GM23338 (cell line): ENCODE measurements around the gene CCDC91. TPM values are rescaled to one million over a fixed set of nuclear protein-coding genes. Genes with fewer than 3 reads are reported as not detected.

ENCODE experiments used
- ATAC-seq: fragments of 200-7000 bp; cut with Tn5 transposase; 3 replicates; pipeline ENCODE4 v1.9.1; 2020
- DNase-seq: peaks from one replicate; pipeline ENCODE4 v3.0.0-alpha.2; 2015; ENCODE audit warnings: low spot score
- H2AFZ ChIP-seq: fragments of 200-600 bp; sonication (generic); 2 replicates; pipeline ENCODE4 v1.8.0; 2016; ENCODE audit warnings: antibody characterized with exemption, mild to moderate bottlenecking, moderate library complexity
- H3F3A ChIP-seq: fragments of 200-600 bp; sonication (generic); replicated peaks from 2 replicates; pipeline ENCODE4 v1.8.0; 2017; ENCODE audit warnings: antibody characterized with exemption, mixed run types, low read depth
- H3K27ac ChIP-seq: fragments of 200-600 bp; sonication (generic); 2 replicates; pipeline ENCODE4 v1.6.1; 2016; ENCODE audit warnings: low read depth
- H3K27me3 ChIP-seq: fragments of 200-600 bp; sonication (generic); 2 replicates; pipeline ENCODE4 v1.8.0; 2016; ENCODE audit warnings: mild to moderate bottlenecking, mixed run types, moderate library complexity; ENCODE audit not compliant: insufficient read depth
- H3K36me3 ChIP-seq: fragments of 200-600 bp; sonication (generic); 2 replicates; pipeline ENCODE4 v1.8.0; 2016; ENCODE audit warnings: mild to moderate bottlenecking; ENCODE audit not compliant: insufficient read depth
- H3K4me1 ChIP-seq: fragments of 200-600 bp; sonication (generic); 2 replicates; pipeline ENCODE4 v1.8.0; 2016; ENCODE audit warnings: mild to moderate bottlenecking, moderate library complexity; ENCODE audit not compliant: insufficient read depth
- H3K4me2 ChIP-seq: fragments of 200-600 bp; sonication (generic); 2 replicates; pipeline ENCODE4 v1.7.1; 2017; ENCODE audit warnings: mixed run types
- H3K4me3 ChIP-seq: fragments of 200-600 bp; sonication (generic); 2 replicates; pipeline ENCODE4 v1.6.1; 2016; ENCODE audit warnings: mixed run types
- H3K79me2 ChIP-seq: fragments of 200-600 bp; sonication (generic); replicated peaks from 2 replicates; pipeline ENCODE4 v1.8.0; 2017; ENCODE audit warnings: mild to moderate bottlenecking; ENCODE audit not compliant: insufficient read depth
- H3K9me2 ChIP-seq: fragments of 200-600 bp; sonication (generic); 2 replicates; pipeline ENCODE4 v1.8.0; 2017; ENCODE audit not compliant: insufficient read depth
- H4K20me1 ChIP-seq: fragments of 200-600 bp; sonication (generic); replicated peaks from 2 replicates; pipeline ENCODE4 v1.8.0; 2017; ENCODE audit warnings: mild to moderate bottlenecking; ENCODE audit not compliant: insufficient read depth
- H3K27ac Mint-ChIP-seq: 2 replicates; pipeline ENCODE4 v1.8.0; 2020; ENCODE audit warnings: inconsistent platforms, mild to moderate bottlenecking, moderate library complexity, mixed read lengths
- H3K27me3 Mint-ChIP-seq: 3 replicates; pipeline ENCODE4 v1.8.0; 2022; ENCODE audit warnings: low read depth, mild to moderate bottlenecking, moderate library complexity, mixed read lengths, inconsistent platforms; ENCODE audit not compliant: insufficient read depth, poor library complexity
- H3K36me3 Mint-ChIP-seq: 3 replicates; pipeline ENCODE4 v1.8.0; 2021; ENCODE audit warnings: low read depth, mild to moderate bottlenecking, inconsistent platforms, moderate library complexity, mixed read lengths
- H3K4me1 Mint-ChIP-seq: 3 replicates; pipeline ENCODE4 v1.8.0; 2020; ENCODE audit warnings: mild to moderate bottlenecking, inconsistent platforms, mixed read lengths
- H3K4me3 Mint-ChIP-seq: 3 replicates; pipeline ENCODE4 v1.8.0; 2021; ENCODE audit warnings: moderate library complexity, mild to moderate bottlenecking, inconsistent platforms, mixed read lengths
- H3K9me3 Mint-ChIP-seq: 3 replicates; pipeline ENCODE4 v1.8.0; 2020; ENCODE audit warnings: moderate library complexity, mild to moderate bottlenecking, inconsistent platforms, mixed read lengths
- JUNB ChIP-seq: IDR thresholded peaks from one replicate; pipeline ENCODE4 v1.6.1; 2016; ENCODE audit warnings: antibody characterized with exemption; ENCODE audit not compliant: unreplicated experiment
- POLR2AphosphoS5 ChIP-seq: IDR thresholded peaks from 2 replicates; pipeline ENCODE4 v1.6.1; 2016; ENCODE audit warnings: antibody characterized with exemption, low read depth
- STAT1 ChIP-seq: IDR thresholded peaks from one replicate; pipeline ENCODE4 v1.6.1; 2016; ENCODE audit warnings: antibody characterized with exemption; ENCODE audit not compliant: unreplicated experiment
- ZNF114 ChIP-seq: fragments of 250-450 bp; sonication (Bioruptor Pico); IDR thresholded peaks from 2 replicates; pipeline ENCODE4 v1.5.0; 2020; ENCODE audit warnings: mild to moderate bottlenecking, moderate library complexity
- polyA plus RNA-seq: library from polyadenylated mRNA; unstranded; fragments of >200 nt; fragmentation: Nextera tagmentation; extraction: Ambion mirVana; gene quantifications from 2 replicates; pipeline ENCODE4 v1.2.1, GENCODE V29; 2016
- total RNA-seq: library from RNA; depleted of rRNA; stranded (reverse); fragments of >200 nt; shearing (Covaris generic); gene quantifications from 2 replicates; pipeline ENCODE4 v1.2.3, GENCODE V29; 2014
- TF ChIP-seq, protein P1 (sequence below): fragments of 250-450 bp; sonication (Bioruptor Pico); IDR thresholded peaks from 2 replicates; pipeline ENCODE4 v1.5.0; 2020; ENCODE audit warnings: mild to moderate bottlenecking, moderate library complexity
- TF ChIP-seq, protein P2 (sequence below), 2 experiments: fragments of 200-600 bp in 1 of 2; sonication (generic) in 1 of 2; conservative IDR thresholded peaks; 2 replicates each; pipeline versions ENCODE4 v1.5.1 to v1.6.1; 2016 to 2017; ENCODE audit warnings: antibody characterized with exemption in 2 of 2, low read depth in 2 of 2, mild to moderate bottlenecking in 2 of 2, moderate library complexity in 1 of 2

The CCDC91 gene
- total and polyA plus RNA-seq, 2 experiments from 2014 or later, result 24.7 to 48.7 TPM

DNA sequence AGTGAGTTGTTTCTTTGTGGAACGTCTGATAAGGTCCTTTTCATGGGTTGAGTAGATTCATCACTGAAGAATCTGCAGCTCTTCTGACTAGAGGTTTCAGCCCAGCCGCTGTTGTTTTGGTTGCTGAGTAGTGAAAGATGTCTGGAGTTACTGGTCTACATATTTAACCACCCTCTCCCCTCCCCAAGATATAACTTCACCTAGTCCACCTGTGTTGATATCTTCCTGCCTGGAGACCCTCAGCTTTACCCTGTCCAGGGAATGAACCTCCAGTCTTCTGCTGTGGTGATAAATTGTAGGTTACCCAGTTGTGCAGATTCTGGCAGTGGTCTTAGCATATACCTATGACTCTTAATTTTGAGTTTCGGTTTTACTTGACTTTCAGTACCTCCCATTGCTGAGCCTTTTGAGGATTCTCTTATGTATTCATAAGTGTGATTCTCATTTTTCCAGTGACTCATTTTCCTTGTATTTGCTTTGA is 62.9 kb downstream of the CCDC91 start (continued):
- TF ChIP-seq, protein P1, sequence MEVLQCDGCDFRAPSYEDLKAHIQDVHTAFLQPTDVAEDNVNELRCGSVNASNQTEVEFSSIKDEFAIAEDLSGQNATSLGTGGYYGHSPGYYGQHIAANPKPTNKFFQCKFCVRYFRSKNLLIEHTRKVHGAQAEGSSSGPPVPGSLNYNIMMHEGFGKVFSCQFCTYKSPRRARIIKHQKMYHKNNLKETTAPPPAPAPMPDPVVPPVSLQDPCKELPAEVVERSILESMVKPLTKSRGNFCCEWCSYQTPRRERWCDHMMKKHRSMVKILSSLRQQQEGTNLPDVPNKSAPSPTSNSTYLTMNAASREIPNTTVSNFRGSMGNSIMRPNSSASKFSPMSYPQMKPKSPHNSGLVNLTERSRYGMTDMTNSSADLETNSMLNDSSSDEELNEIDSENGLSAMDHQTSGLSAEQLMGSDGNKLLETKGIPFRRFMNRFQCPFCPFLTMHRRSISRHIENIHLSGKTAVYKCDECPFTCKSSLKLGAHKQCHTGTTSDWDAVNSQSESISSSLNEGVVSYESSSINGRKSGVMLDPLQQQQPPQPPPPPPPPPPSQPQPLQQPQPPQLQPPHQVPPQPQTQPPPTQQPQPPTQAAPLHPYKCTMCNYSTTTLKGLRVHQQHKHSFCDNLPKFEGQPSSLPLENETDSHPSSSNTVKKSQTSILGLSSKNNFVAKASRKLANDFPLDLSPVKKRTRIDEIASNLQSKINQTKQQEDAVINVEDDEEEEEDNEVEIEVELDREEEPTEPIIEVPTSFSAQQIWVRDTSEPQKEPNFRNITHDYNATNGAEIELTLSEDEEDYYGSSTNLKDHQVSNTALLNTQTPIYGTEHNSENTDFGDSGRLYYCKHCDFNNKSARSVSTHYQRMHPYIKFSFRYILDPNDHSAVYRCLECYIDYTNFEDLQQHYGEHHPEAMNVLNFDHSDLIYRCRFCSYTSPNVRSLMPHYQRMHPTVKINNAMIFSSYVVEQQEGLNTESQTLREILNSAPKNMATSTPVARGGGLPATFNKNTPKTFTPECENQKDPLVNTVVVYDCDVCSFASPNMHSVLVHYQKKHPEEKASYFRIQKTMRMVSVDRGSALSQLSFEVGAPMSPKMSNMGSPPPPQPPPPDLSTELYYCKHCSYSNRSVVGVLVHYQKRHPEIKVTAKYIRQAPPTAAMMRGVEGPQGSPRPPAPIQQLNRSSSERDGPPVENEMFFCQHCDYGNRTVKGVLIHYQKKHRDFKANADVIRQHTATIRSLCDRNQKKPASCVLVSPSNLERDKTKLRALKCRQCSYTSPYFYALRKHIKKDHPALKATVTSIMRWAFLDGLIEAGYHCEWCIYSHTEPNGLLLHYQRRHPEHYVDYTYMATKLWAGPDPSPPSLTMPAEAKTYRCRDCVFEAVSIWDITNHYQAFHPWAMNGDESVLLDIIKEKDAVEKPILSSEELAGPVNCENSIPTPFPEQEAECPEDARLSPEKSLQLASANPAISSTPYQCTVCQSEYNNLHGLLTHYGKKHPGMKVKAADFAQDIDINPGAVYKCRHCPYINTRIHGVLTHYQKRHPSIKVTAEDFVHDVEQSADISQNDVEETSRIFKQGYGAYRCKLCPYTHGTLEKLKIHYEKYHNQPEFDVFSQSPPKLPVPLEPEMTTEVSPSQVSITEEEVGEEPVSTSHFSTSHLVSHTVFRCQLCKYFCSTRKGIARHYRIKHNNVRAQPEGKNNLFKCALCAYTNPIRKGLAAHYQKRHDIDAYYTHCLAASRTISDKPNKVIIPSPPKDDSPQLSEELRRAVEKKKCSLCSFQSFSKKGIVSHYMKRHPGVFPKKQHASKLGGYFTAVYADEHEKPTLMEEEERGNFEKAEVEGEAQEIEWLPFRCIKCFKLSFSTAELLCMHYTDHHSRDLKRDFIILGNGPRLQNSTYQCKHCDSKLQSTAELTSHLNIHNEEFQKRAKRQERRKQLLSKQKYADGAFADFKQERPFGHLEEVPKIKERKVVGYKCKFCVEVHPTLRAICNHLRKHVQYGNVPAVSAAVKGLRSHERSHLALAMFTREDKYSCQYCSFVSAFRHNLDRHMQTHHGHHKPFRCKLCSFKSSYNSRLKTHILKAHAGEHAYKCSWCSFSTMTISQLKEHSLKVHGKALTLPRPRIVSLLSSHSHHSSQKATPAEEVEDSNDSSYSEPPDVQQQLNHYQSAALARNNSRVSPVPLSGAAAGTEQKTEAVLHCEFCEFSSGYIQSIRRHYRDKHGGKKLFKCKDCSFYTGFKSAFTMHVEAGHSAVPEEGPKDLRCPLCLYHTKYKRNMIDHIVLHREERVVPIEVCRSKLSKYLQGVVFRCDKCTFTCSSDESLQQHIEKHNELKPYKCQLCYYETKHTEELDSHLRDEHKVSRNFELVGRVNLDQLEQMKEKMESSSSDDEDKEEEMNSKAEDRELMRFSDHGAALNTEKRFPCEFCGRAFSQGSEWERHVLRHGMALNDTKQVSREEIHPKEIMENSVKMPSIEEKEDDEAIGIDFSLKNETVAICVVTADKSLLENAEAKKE (CRISPR knock-in tag), result no peak

DNA sequence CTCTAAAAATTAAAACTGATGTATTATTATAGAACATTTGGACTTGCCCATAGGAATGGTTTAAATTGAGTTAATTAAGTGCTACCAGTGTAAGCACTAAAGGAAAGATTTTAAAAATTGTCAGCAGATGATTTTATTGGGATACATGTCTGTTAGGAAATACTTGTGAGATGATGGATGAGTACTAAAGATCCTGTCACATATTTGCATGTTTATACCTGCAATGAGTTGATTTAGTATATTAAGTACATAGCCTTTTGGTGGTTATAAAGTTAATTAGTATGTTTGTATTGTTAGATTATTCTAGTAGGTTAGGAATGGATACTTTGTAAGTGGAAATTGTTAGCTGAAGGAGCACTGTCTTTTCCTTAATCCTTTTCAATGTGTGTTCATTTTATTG is 67.2 kb downstream of the CCDC91 start:
- H3K4me1 ChIP-seq, result no peaks in the 10 kb centered on the region
- no peaks in the 10 kb centered on the region for H3K36me3 ChIP-seq
- no peaks in the 10 kb centered on the region for H3K9me2 ChIP-seq
- H3K36me3 Mint-ChIP-seq, result no peaks in the 10 kb centered on the region; the same call in 1 of the 3 replicates
- peaks cover 20% of the 10 kb centered on the region for H3K79me2 ChIP-seq
- ATAC-seq, result no peak
- no peak overlapping the region for H2AFZ ChIP-seq
- H3K4me3 ChIP-seq, result no peak overlapping the region
- no peaks in the 10 kb centered on the region for H3K27me3 Mint-ChIP-seq
- no peaks in the 10 kb centered on the region for H3K9me3 Mint-ChIP-seq
- H3K27ac Mint-ChIP-seq, result no peak overlapping the region; the same call in 1 of the 2 replicates
- no peak overlapping the region for H3K4me2 ChIP-seq
- DNase-seq, result no peak
- H3K27me3 ChIP-seq, result no peaks in the 10 kb centered on the region
- H3K27ac ChIP-seq, result no peak overlapping the region
- H3K4me1 Mint-ChIP-seq, result no peaks in the 10 kb centered on the region
- no peaks in the 10 kb centered on the region for H3F3A ChIP-seq
- no peak overlapping the region for H3K4me3 Mint-ChIP-seq
- no peaks in the 10 kb centered on the region for H4K20me1 ChIP-seq
- no peak for TF ChIP-seq ZNF114
- TF ChIP-seq STAT1, result no peak
- TF ChIP-seq, protein P1 (CRISPR knock-in tag), result no peak
- TF ChIP-seq POLR2AphosphoS5, result no peak
- TF ChIP-seq, protein P2, sequence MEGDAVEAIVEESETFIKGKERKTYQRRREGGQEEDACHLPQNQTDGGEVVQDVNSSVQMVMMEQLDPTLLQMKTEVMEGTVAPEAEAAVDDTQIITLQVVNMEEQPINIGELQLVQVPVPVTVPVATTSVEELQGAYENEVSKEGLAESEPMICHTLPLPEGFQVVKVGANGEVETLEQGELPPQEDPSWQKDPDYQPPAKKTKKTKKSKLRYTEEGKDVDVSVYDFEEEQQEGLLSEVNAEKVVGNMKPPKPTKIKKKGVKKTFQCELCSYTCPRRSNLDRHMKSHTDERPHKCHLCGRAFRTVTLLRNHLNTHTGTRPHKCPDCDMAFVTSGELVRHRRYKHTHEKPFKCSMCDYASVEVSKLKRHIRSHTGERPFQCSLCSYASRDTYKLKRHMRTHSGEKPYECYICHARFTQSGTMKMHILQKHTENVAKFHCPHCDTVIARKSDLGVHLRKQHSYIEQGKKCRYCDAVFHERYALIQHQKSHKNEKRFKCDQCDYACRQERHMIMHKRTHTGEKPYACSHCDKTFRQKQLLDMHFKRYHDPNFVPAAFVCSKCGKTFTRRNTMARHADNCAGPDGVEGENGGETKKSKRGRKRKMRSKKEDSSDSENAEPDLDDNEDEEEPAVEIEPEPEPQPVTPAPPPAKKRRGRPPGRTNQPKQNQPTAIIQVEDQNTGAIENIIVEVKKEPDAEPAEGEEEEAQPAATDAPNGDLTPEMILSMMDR (conservative IDR thresholded peaks at IDR 0.05; ENCODE audit: low read depth in 2 of 2), result no peak
- TF ChIP-seq JUNB, result no peak
